Naive thymus-derived CD8-positive, alpha-beta T cell (primary cell): ENCODE results near the gene ITIH6. TPM values are rescaled to one million over a fixed set of nuclear protein-coding genes. Genes with fewer than 3 reads are reported as not detected.
"Not testable (repeated sequence)": the region's sequence is repeated elsewhere in the genome, so short reads cannot be mapped to it uniquely, and the experiment has no call there.

ENCODE experiments used
- ATAC-seq, 2 donors: fragments of 150-1000 bp; cut with Tn5 transposase in 1 of 2; sonication (Bioruptor Pico), chemical (Tn5 transposase) in 1 of 2; 1 replicate in 1 of 2; 2 replicates in 1 of 2; pipeline ENCODE4 v1.10.0; 2021; ENCODE audit warnings: mild to moderate bottlenecking in 2 of 2, moderate library complexity in 2 of 2
- POLR2A ChIA-PET: fragments of 350-600 bp; sonication (Branson Sonifier 250); formaldehyde crosslinking; loops from one replicate; lab custom pipeline; 2021; ENCODE audit warnings: antibody characterized with exemption; lab: Charles Lee
- DNase-seq, 10 donors: peaks; one replicate each; pipeline versions ENCODE4 v3.0.0 to v3.0.0-alpha.2; 2020 to 2022
- H3K27ac Mint-ChIP-seq, 10 donors: one replicate each; pipeline ENCODE4 v1.8.0; 2020 to 2022; ENCODE audit warnings: mild to moderate bottlenecking in 10 of 10, mixed read lengths in 10 of 10, moderate library complexity in 4 of 10, inconsistent platforms in 1 of 10
- H3K27me3 Mint-ChIP-seq, 5 donors: one replicate each; pipeline ENCODE4 v1.8.0; 2021 to 2022; ENCODE audit warnings: mixed read lengths in 5 of 5
- H3K36me3 Mint-ChIP-seq, 3 donors: one replicate each; pipeline ENCODE4 v1.8.0; 2020 to 2022; ENCODE audit warnings: mixed read lengths in 3 of 3, mild to moderate bottlenecking in 2 of 3, inconsistent platforms in 1 of 3
- H3K4me1 Mint-ChIP-seq, 4 donors: one replicate each; pipeline ENCODE4 v1.8.0; 2021 to 2022; ENCODE audit warnings: mixed read lengths in 4 of 4
- H3K4me3 Mint-ChIP-seq, 10 donors: one replicate each; pipeline ENCODE4 v1.8.0; 2020 to 2022; ENCODE audit warnings: mild to moderate bottlenecking in 10 of 10, mixed read lengths in 10 of 10, moderate library complexity in 6 of 10, inconsistent platforms in 1 of 10
- H3K9me3 Mint-ChIP-seq, 9 donors: one replicate each; pipeline ENCODE4 v1.8.0; 2020 to 2022; ENCODE audit warnings: mixed read lengths in 9 of 9, mild to moderate bottlenecking in 3 of 9, inconsistent platforms in 1 of 9, moderate library complexity in 1 of 9
- polyA plus RNA-seq, 3 donors: library from polyadenylated mRNA; unstranded; fragments of 300-500 nt; fragmentation: Illumina TruSeq; gene quantifications; one replicate each; pipeline ENCODE4 v1.2.3, GENCODE V29; 2021
- total RNA-seq, 8 experiments: library from RNA in 2 of 8; stranded (reverse) in 2 of 8; gene quantifications; one replicate each; pipeline ENCODE4 v1.2.3 and lab custom pipeline; 2021 to 2026

ITIH6 gene
- total and polyA plus RNA-seq, 5 experiments from 2014 or later: not detected

DNA sequence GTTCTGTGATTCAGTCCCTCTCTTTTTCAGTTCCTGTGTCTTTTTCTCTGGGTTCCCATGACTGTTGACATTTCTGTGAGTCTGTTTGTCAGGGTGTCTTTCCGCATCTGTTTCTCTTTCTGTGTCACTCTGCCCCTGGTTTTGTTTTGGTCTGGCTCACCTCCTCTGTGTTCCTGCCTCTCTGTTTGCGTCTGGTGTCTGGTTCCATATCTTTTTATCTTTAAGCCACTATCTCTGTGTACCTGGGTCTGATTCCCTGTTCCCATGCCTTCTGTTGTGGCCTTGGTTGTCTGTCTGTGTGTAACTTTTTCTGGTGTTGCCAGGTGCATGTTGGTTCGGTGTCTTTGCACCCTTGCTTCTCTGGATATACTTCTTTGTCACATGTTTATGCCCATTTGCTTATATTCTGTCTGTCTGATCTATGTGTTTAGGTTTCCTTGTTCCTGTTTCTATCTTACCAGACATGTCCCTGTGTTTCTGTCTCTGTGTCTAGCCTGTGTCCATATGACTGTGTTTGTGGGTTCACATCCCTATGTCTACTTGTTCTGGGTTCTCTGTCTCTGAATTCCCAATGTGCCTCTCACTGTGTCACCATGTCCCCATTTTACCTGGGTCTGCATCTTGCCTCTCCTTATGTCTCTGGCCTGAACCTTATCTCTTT is 50.2 kb downstream of the ITIH6 start:
- ATAC-seq (no peak), DNase-seq (no peak)
- peaks cover 0 to 2% (median 0%) of the 10 kb centered on the region in 5 donors for H3K27me3 Mint-ChIP-seq
- no peak overlapping the region for H3K4me3 Mint-ChIP-seq
- H3K36me3 Mint-ChIP-seq: no peaks in the 10 kb centered on the region
- no peak overlapping the region for H3K27ac Mint-ChIP-seq
- no peaks in the 10 kb centered on the region for H3K4me1 Mint-ChIP-seq
- POLR2A ChIA-PET: no interaction called here
- H3K9me3 Mint-ChIP-seq: no peaks in the 10 kb centered on the region

DNA sequence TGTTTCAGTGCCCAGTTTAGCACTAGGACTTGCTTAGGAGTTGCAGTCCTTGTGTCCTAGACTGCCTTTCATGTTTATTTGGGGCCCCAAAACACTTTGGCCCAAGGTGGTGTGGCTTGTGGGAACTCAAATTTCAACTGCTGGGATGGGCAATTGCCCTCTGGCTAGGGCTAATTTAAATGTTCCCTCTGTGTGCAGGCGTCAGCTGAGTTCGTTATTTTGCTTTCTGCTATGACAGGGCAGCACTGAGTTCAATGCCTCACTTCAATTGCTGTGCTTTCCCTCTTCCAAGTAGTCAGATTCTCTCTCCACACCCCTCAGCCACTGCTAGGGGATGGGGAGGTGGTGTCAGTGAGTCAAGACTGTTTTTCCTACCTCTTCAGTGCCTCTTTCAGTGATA is 51.1 kb downstream of the ITIH6 start:
- ATAC-seq (no peak), DNase-seq (no peak)
- Mint-ChIP-seq H3K36me3 (no peaks in the 10 kb centered on the region), H3K4me1 (no peaks in the 10 kb centered on the region), H3K27me3 (peaks cover 0 to 3% (median 0%) of the 10 kb centered on the region in 5 donors), H3K4me3 (no peak overlapping the region), H3K9me3 (no peaks in the 10 kb centered on the region), H3K27ac (no peak overlapping the region)
- POLR2A ChIA-PET: no interaction called here

DNA sequence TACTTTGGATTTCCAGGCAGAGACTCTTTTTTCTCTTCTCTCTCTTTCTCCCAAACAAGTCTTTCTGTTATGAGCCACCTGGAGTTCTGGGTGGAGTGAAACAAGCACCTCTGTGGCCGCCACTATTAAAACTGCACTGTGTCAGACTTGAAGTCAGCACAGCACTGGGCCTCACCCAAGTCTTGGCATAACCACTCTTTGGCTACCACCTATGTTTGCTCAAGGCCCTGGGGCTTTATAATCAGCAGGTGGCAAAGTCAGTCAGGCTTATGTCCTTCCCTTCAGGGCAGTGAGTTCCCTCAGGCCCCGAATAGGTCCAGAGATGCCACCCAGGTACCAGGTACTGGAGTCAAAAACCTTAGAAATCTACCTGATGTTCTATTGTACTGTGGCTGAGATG is 52.4 kb downstream of the ITIH6 start:
- Mint-ChIP-seq H3K4me1 (no peaks in the 10 kb centered on the region), H3K36me3 (no peaks in the 10 kb centered on the region), H3K4me3 (no peak overlapping the region), H3K27ac (no peak overlapping the region), H3K9me3 (peaks cover 0 to 2% (median 0%) of the 10 kb centered on the region in 9 donors), H3K27me3 (peaks cover 0 to 3% (median 0%) of the 10 kb centered on the region in 5 donors)
- no peak for DNase-seq
- ATAC-seq: no peak
- POLR2A ChIA-PET: no interaction called here

DNA sequence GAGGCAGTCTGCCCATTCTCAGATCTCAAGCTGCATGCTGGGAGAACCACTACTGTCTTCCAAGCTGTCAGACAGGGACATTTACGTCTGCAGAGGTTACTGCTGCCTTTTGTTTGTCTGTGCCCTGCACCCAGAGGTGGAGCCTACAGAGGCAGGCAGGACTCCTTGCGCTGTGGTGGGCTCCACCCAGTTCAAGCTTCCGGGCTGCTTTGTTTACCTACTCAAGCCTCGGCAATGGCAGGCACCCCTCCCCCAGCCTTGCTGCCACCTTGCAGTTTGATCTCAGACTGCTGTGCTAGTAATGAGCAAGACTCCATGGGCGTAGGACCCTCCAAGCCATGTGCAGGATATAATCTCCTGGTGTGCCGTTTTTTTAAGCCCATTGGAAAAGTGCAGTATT is 59.5 kb downstream of the ITIH6 start:
- POLR2A ChIA-PET, H3K27ac Mint-ChIP-seq, H3K4me3 Mint-ChIP-seq, ATAC-seq, H3K27me3 Mint-ChIP-seq, H3K36me3 Mint-ChIP-seq, H3K4me1 Mint-ChIP-seq, DNase-seq: not testable (repeated sequence)
- peaks cover 0 to 16% (median 5%) of the 10 kb centered on the region in 9 donors for H3K9me3 Mint-ChIP-seq

DNA sequence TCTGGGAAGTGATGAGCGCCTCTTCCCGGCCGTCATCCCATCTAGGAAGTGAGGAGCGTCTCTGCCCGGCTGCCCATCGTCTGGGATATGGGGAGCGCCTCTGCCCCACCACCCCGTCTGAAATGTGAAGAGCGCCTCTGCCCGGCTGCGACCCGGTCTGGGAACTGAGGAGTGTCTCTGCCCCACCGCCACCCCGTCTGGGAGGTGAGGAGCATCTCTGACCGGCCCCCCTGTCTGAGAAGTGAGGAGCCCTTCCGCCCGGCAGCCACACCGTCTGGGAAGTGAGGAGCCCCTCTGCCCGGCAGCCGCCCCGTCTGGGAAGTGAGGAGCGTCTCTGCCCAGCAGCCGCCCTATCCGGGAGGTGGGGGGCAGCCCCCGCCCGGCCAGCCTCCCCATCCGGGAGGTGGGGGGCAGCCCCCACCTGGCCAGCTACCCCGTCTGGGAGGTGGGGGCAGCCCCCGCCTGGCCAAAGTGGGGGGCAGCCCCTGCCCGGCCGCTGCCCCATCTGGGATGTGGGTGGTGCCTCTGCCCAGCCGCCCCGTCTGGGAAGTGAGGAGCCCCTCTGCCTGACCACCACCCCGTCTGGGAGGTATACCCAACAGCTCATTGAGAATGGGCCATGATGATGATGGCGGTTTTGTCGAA is 61.6 kb downstream of the ITIH6 start:
- H3K27me3 Mint-ChIP-seq, DNase-seq, ATAC-seq, H3K4me3 Mint-ChIP-seq, H3K36me3 Mint-ChIP-seq, H3K4me1 Mint-ChIP-seq, H3K27ac Mint-ChIP-seq, POLR2A ChIA-PET: not testable (repeated sequence)
- peaks cover 0 to 20% (median 5%) of the 10 kb centered on the region in 9 donors for H3K9me3 Mint-ChIP-seq

DNA sequence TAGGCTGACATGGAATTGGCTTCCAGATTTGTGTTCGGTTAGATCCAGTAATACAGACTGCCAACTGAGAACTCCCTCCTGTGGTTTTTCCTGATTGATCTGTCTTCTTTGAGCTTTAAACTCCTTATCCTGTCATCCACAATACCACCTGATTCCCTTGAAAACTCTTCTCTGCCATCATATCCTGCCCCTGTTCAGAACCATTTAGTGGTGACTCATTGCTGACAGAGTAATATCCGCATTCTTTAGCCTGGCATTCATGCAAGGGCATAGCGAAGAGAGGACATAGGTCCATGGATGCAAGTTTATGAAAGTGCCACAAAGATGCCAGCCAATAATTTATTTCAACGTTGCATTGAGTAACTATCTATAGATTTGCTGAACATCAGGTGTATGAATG is 76.6 kb downstream of the ITIH6 start:
- DNase-seq: no peak
- Mint-ChIP-seq H3K4me1 (no peaks in the 10 kb centered on the region), H3K9me3 (peaks cover 0 to 4% (median 0%) of the 10 kb centered on the region in 9 donors), H3K36me3 (no peaks in the 10 kb centered on the region), H3K4me3 (no peak overlapping the region), H3K27ac (no peak overlapping the region), H3K27me3 (peaks cover 3 to 11% (median 8%) of the 10 kb centered on the region in 5 donors)
- POLR2A ChIA-PET: no interaction called here
- no peak for ATAC-seq

DNA sequence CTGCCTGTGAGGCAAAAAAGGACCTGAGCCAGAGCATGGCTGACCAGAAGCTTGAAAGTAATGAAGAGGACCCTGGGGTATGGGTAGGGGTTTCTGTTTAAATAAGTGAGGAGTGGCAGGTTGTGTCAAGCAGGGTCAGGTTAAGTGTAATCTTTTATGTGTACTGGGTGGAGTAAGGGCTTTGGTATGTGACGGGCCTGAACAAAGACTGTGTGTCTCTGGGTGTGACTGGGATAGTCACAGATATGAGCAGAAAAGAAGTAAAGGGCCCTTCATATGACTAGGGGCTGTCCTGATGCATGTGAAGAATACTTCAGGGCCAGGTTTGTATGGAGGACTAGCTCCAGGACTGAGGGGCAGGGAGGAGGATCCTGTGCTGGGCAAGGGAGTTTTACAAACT is 82.4 kb downstream of the ITIH6 start:
- no peak overlapping the region for H3K4me3 Mint-ChIP-seq
- H3K36me3 Mint-ChIP-seq: no peaks in the 10 kb centered on the region
- ATAC-seq (no peak), DNase-seq (no peak)
- no peaks in the 10 kb centered on the region for H3K4me1 Mint-ChIP-seq
- H3K9me3 Mint-ChIP-seq: peaks cover 0 to 1% (median 0%) of the 10 kb centered on the region in 9 donors
- H3K27me3 Mint-ChIP-seq: peaks cover 0 to 3% (median 0%) of the 10 kb centered on the region in 5 donors
- no peak overlapping the region for H3K27ac Mint-ChIP-seq
- POLR2A ChIA-PET: no interaction called here

DNA sequence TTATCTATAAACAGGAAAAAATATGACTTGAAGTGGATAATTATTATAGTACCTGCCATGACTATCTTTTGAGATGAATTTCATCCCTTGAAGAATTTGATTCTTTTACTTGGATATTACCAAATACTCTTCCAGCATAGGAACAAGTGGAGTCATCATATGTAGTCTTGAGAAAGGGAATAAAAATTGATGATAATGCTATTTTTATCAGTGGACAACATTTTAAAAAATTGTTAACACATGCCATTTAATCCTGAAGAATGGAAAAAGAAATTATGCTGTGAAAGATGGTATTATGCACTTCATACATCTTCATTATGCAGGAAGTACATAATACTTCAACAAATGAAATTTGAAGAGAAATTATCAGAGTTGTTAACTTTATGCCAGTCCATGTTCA is 83.6 kb downstream of the ITIH6 start:
- POLR2A ChIA-PET: no interaction called here
- ATAC-seq: no peak
- Mint-ChIP-seq H3K4me3 (no peak overlapping the region), H3K36me3 (no peaks in the 10 kb centered on the region), H3K4me1 (no peaks in the 10 kb centered on the region), H3K27ac (no peak overlapping the region), H3K27me3 (peaks cover 0 to 2% (median 0%) of the 10 kb centered on the region in 5 donors), H3K9me3 (peaks cover 0 to 1% (median 0%) of the 10 kb centered on the region in 9 donors)
- DNase-seq: no peak

DNA sequence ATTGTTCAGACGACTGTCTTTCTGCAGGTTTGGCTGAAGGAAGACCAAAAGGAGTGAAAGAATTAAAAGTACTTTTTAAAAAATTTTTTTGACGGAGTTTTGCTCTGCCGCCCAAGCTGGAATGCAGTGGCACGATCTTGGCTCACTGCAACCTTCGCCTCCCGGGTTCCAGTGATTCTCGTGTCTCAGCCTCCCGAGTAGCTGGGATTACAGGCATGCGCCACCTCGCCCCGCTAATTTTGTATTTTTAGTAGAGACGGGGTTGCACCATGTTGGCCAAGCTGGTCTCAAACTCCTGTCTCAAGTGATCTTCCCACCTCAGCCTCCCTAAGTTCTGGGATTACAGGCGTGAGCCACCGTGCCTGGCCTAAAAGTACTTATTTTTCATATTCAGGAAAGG is 86.3 kb downstream of the ITIH6 start:
- Mint-ChIP-seq H3K4me1 (no peaks in the 10 kb centered on the region), H3K27ac (no peak overlapping the region), H3K9me3 (peaks cover 0 to 1% (median 0%) of the 10 kb centered on the region in 9 donors), H3K36me3 (no peaks in the 10 kb centered on the region), H3K27me3 (no peaks in the 10 kb centered on the region), H3K4me3 (no peak overlapping the region)
- POLR2A ChIA-PET: no interaction called here
- no peak for ATAC-seq
- DNase-seq: no peak

DNA sequence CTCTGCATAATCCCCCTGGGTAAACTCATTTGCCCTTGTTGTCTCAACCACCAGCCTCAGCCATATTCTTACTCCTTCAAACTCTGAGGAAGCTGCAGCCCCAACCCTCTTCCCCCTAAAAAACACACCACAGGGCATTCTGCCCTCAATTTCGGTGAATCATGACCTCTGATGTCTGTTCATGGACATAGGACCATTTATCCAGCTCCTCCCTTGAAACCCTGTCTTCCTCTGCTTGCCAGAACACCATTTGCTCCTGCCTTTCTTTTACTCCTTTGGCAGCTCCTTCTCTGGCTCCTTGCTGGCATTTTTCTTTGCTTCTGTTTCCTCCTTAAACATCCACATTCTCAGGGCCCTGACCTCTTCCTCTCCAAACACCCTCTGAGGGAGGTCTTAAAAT is 87.1 kb downstream of the ITIH6 start:
- POLR2A ChIA-PET: no interaction called here
- ATAC-seq (no peak), DNase-seq (no peak)
- H3K36me3 Mint-ChIP-seq: no peaks in the 10 kb centered on the region
- no peaks in the 10 kb centered on the region for H3K4me1 Mint-ChIP-seq
- H3K27me3 Mint-ChIP-seq: peaks cover 0 to 6% (median 2%) of the 10 kb centered on the region in 5 donors
- peaks cover 0 to 1% (median 0%) of the 10 kb centered on the region in 9 donors for H3K9me3 Mint-ChIP-seq
- H3K27ac Mint-ChIP-seq: no peak overlapping the region
- H3K4me3 Mint-ChIP-seq: no peak overlapping the region

DNA sequence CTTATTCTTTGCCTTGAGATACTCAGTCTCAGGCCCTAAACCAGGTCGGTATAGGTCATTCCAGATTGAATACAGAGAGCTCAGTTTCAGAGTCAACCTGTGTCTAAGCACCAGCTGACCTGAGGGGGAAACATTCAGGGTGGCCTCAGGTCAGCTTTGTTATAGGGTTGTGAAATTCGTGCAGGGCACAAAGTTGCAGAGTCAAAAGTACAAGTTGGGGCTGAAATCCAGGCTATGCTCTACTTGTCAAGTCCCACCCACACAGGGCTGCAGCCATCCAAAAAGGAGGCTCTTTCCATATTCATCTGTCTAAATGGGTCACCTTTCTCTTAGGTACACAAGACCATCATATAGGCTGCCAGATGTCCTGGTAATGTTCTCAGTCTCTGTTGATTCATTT is 89.7 kb downstream of the ITIH6 start:
- H3K4me3 Mint-ChIP-seq: no peak overlapping the region
- DNase-seq: no peak

More for the DNA sequence above, 89.7 kb downstream of the ITIH6 start:
- H3K27ac Mint-ChIP-seq: no peak overlapping the region
- POLR2A ChIA-PET: no interaction called here
- no peak for ATAC-seq
- no peaks in the 10 kb centered on the region for H3K36me3 Mint-ChIP-seq
- peaks cover 0 to 9% (median 2%) of the 10 kb centered on the region in 5 donors for H3K27me3 Mint-ChIP-seq
- no peaks in the 10 kb centered on the region for H3K4me1 Mint-ChIP-seq
- H3K9me3 Mint-ChIP-seq: no peaks in the 10 kb centered on the region
